Measurements from ENCODE around the gene NELL2.

The NELL2 gene

DNA sequence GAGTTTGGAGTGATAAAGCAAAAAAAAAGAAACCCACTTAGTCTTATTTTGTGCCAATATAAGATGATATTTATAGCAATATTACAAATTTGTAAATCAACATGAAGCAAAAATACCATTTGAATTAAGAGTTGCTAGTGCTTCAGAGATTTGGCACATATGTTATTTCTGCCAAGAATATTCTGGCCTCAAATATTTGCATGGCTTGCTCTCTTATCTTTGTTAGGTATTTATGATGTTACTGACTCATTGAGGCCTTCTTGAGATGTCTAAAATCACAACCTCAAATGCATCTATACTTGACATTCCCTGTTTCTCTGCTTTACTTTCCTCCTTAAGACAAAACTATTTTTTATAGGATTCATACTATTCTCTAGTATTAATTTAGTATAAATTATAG, 301.5 kb downstream of the NELL2 start:
- Histone ChIP-seq H3K23ac (ENCODE audit: low read length in 2 of 2) (no peak overlapping the region), H2AFZ (ENCODE audit: low read depth, low read length) (no peak overlapping the region), H3K4me1 (ENCODE audit: control insufficient read depth, insufficient read depth, low read depth, low read length) (no peaks in the 10 kb centered on the region), H3K14ac (ENCODE audit: low read length in 2 of 2) (no peak overlapping the region), H3K4me3 (ENCODE audit: insufficient read depth in 1 of 2, low read depth in 1 of 2, low read length in 2 of 2) (no peak overlapping the region), H2BK120ac (ENCODE audit: low read depth, low read length) (no peak overlapping the region), H3K9me3 (ENCODE audit: control insufficient read depth, low read length) (no peaks in the 10 kb centered on the region), H2AK5ac (ENCODE audit: low read length, severe bottlenecking) (no peak overlapping the region), H2BK15ac (ENCODE audit: low read depth, poor library complexity, severe bottlenecking) (no peak overlapping the region), H3K18ac (ENCODE audit: low read depth in 1 of 2, low read length in 2 of 2) (no peak overlapping the region), H3K27ac (ENCODE audit: low read length, poor library complexity, severe bottlenecking) (no peak overlapping the region), H4K8ac (ENCODE audit: low read length) (no peak overlapping the region), H2BK12ac (ENCODE audit: low read length in 2 of 2) (no peak overlapping the region), H4K91ac (ENCODE audit: low read length) (no peak overlapping the region), H3K79me1 (replicated peaks; ENCODE audit: low read length, poor library complexity, severe bottlenecking) (no peaks in the 10 kb centered on the region), H3K27me3 (ENCODE audit: control insufficient read depth in 1 of 2, insufficient read depth in 1 of 2, low read length in 2 of 2) (no peaks in the 10 kb centered on the region), H3K4me2 (ENCODE audit: low read length, poor library complexity, severe bottlenecking) (no peak overlapping the region), H3K9ac (ENCODE audit: low read length) (no peak overlapping the region), H2BK5ac (ENCODE audit: low read depth, low read length, poor library complexity, severe bottlenecking) (no peak overlapping the region), H3K36me3 (ENCODE audit: control insufficient read depth in 1 of 2, insufficient read depth in 2 of 2, low read depth in 1 of 2, low read length in 2 of 2) (no peaks in the 10 kb centered on the region), H3K4ac (ENCODE audit: low read depth in 1 of 2, low read length in 2 of 2) (no peak overlapping the region)
- DNase-seq, result peak; percentile 16

DNA sequence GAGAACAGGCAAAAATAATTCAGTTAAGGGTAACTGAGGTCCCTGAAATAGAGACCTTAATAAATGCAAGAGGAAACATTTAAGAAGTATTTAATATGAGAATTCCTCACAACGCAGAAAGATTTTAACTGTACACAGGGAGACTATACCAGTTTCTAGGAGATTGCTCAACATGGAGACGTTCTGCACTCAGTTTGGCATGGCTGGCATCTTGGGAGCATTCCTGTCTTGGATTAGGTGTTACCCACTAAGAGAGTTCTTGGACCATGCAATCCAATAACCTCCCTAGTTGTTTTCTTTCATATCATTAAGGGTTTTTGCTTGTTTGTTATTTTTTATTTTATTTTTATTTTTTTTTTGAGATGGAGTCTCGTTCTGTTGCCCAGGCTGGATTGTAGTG, 302.4 kb downstream of the NELL2 start:
- no peaks in the 10 kb centered on the region for H3K4me1 ChIP-seq (ENCODE audit: control insufficient read depth, insufficient read depth, low read depth, low read length)
- no peak overlapping the region for H2AFZ ChIP-seq (ENCODE audit: low read depth, low read length)
- H3K9ac ChIP-seq (ENCODE audit: low read length), result no peak overlapping the region
- H2BK12ac ChIP-seq (ENCODE audit: low read length in 2 of 2), result no peak overlapping the region
- H4K8ac ChIP-seq (ENCODE audit: low read length), result no peak overlapping the region
- H3K18ac ChIP-seq (ENCODE audit: low read depth in 1 of 2, low read length in 2 of 2), result no peak overlapping the region
- H3K4me2 ChIP-seq (ENCODE audit: low read length, poor library complexity, severe bottlenecking), result no peak overlapping the region
- H4K91ac ChIP-seq (ENCODE audit: low read length), result no peak overlapping the region
- no peak overlapping the region for H3K4me3 ChIP-seq (ENCODE audit: insufficient read depth in 1 of 2, low read depth in 1 of 2, low read length in 2 of 2)
- H2AK5ac ChIP-seq (ENCODE audit: low read length, severe bottlenecking), result no peak overlapping the region
- no peaks in the 10 kb centered on the region for H3K9me3 ChIP-seq (ENCODE audit: control insufficient read depth, low read length)
- DNase-seq, result no peak
- no peak overlapping the region for H3K4ac ChIP-seq (ENCODE audit: low read depth in 1 of 2, low read length in 2 of 2)
- H3K79me1 ChIP-seq (replicated peaks; ENCODE audit: low read length, poor library complexity, severe bottlenecking), result no peaks in the 10 kb centered on the region
- no peaks in the 10 kb centered on the region for H3K36me3 ChIP-seq (ENCODE audit: control insufficient read depth in 1 of 2, insufficient read depth in 2 of 2, low read depth in 1 of 2, low read length in 2 of 2)
- 81% methylated on average over 3 of the region's 3 CpGs for WGBS
- no peak overlapping the region for H2BK120ac ChIP-seq (ENCODE audit: low read depth, low read length)
- H2BK15ac ChIP-seq (ENCODE audit: low read depth, poor library complexity, severe bottlenecking), result no peak overlapping the region
- no peak overlapping the region for H3K23ac ChIP-seq (ENCODE audit: low read length in 2 of 2)
- no peak overlapping the region for H2BK5ac ChIP-seq (ENCODE audit: low read depth, low read length, poor library complexity, severe bottlenecking)
- H3K14ac ChIP-seq (ENCODE audit: low read length in 2 of 2), result no peak overlapping the region
- no peak overlapping the region for H3K27ac ChIP-seq (ENCODE audit: low read length, poor library complexity, severe bottlenecking)
- H3K27me3 ChIP-seq (ENCODE audit: control insufficient read depth in 1 of 2, insufficient read depth in 1 of 2, low read length in 2 of 2), result no peaks in the 10 kb centered on the region

DNA sequence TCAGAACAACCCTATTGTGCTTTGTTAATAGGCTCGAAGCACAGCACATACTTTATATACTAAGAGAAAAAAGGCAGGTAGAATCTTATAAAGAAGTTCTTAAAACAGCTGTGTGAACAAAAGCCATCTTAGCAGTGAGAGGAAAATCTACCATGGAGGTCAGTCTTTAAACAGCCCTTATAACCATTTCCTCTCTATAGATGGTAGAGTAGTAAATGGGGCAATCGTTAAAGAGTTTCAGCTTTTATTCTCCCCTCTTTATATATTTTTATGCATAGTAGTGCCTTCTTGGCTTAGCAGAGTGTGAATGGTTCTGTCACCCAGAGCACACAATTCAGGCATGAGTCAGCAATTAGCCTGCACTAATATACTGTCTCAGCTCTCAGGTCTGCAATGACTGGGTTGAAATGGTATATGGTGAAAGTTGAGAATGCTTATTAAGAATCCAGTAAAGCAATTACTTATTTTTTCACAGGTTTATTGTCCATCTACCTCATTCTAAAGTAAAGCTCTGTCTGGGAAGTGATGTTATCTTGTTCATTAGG, 305.0 kb downstream of the NELL2 start:
- Histone ChIP-seq H3K4ac (ENCODE audit: low read depth in 1 of 2, low read length in 2 of 2) (no peak overlapping the region), H3K14ac (ENCODE audit: low read length in 2 of 2) (no peak overlapping the region), H2BK12ac (ENCODE audit: low read length in 2 of 2) (no peak overlapping the region), H3K4me3 (ENCODE audit: insufficient read depth in 1 of 2, low read depth in 1 of 2, low read length in 2 of 2) (no peak overlapping the region), H3K79me1 (replicated peaks; ENCODE audit: low read length, poor library complexity, severe bottlenecking) (no peaks in the 10 kb centered on the region), H3K27ac (ENCODE audit: low read length, poor library complexity, severe bottlenecking) (no peak overlapping the region), H3K9me3 (ENCODE audit: control insufficient read depth, low read length) (no peaks in the 10 kb centered on the region), H3K23ac (ENCODE audit: low read length in 2 of 2) (no peak overlapping the region), H2BK120ac (ENCODE audit: low read depth, low read length) (no peak overlapping the region), H4K91ac (ENCODE audit: low read length) (no peak overlapping the region), H3K27me3 (ENCODE audit: control insufficient read depth in 1 of 2, insufficient read depth in 1 of 2, low read length in 2 of 2) (no peaks in the 10 kb centered on the region), H2BK15ac (ENCODE audit: low read depth, poor library complexity, severe bottlenecking) (no peak overlapping the region), H2AK5ac (ENCODE audit: low read length, severe bottlenecking) (no peak overlapping the region), H3K36me3 (ENCODE audit: control insufficient read depth in 1 of 2, insufficient read depth in 2 of 2, low read depth in 1 of 2, low read length in 2 of 2) (no peaks in the 10 kb centered on the region), H2BK5ac (ENCODE audit: low read depth, low read length, poor library complexity, severe bottlenecking) (no peak overlapping the region), H2AFZ (ENCODE audit: low read depth, low read length) (no peak overlapping the region), H4K8ac (ENCODE audit: low read length) (no peak overlapping the region), H3K4me1 (ENCODE audit: control insufficient read depth, insufficient read depth, low read depth, low read length) (no peaks in the 10 kb centered on the region), H3K9ac (ENCODE audit: low read length) (no peak overlapping the region), H3K4me2 (ENCODE audit: low read length, poor library complexity, severe bottlenecking) (no peak overlapping the region), H3K18ac (ENCODE audit: low read depth in 1 of 2, low read length in 2 of 2) (no peak overlapping the region)
- WGBS, result 80% methylated on average over 1 of the region's 2 CpGs
- DNase-seq, result no peak

DNA sequence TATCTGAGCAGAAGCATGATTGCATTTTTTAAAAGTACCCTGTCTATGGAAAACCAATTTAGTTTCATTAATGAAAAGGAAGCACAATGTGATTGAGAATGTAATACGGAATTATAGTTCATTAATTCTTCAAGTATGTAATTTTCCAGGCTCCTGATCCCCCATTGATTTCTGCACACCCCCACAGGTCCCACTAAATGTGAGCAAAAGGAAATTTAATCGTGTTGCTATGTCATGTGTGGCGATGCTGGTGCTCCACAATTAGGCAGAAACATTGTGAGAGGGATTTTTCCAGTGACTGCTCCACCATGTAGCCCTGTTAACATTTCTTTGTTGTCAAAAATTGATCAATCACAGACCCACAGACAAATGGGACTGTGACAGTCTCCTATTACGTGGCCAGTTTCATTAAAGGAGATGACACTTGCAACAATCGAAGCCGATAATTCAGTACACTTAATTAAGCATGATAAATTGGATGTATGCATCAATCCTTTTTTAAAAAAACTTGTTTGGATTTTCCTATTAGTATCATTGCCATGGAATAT, 306.0 kb downstream of the NELL2 start:
- Histone ChIP-seq H3K27me3 (ENCODE audit: control insufficient read depth in 1 of 2, insufficient read depth in 1 of 2, low read length in 2 of 2) (no peaks in the 10 kb centered on the region), H2BK12ac (ENCODE audit: low read length in 2 of 2) (no peak overlapping the region), H2BK120ac (ENCODE audit: low read depth, low read length) (no peak overlapping the region), H3K14ac (ENCODE audit: low read length in 2 of 2) (no peak overlapping the region), H3K4ac (ENCODE audit: low read depth in 1 of 2, low read length in 2 of 2) (no peak overlapping the region), H3K18ac (ENCODE audit: low read depth in 1 of 2, low read length in 2 of 2) (no peak overlapping the region), H3K4me1 (ENCODE audit: control insufficient read depth, insufficient read depth, low read depth, low read length) (no peaks in the 10 kb centered on the region), H3K79me1 (replicated peaks; ENCODE audit: low read length, poor library complexity, severe bottlenecking) (no peaks in the 10 kb centered on the region), H3K9ac (ENCODE audit: low read length) (no peak overlapping the region), H2BK15ac (ENCODE audit: low read depth, poor library complexity, severe bottlenecking) (no peak overlapping the region), H4K8ac (ENCODE audit: low read length) (no peak overlapping the region), H4K91ac (ENCODE audit: low read length) (no peak overlapping the region), H3K27ac (ENCODE audit: low read length, poor library complexity, severe bottlenecking) (no peak overlapping the region), H2BK5ac (ENCODE audit: low read depth, low read length, poor library complexity, severe bottlenecking) (no peak overlapping the region), H2AK5ac (ENCODE audit: low read length, severe bottlenecking) (no peak overlapping the region), H3K4me2 (ENCODE audit: low read length, poor library complexity, severe bottlenecking) (no peak overlapping the region), H2AFZ (ENCODE audit: low read depth, low read length) (no peak overlapping the region), H3K4me3 (ENCODE audit: insufficient read depth in 1 of 2, low read depth in 1 of 2, low read length in 2 of 2) (no peak overlapping the region), H3K9me3 (ENCODE audit: control insufficient read depth, low read length) (no peaks in the 10 kb centered on the region), H3K36me3 (ENCODE audit: control insufficient read depth in 1 of 2, insufficient read depth in 2 of 2, low read depth in 1 of 2, low read length in 2 of 2) (no peaks in the 10 kb centered on the region), H3K23ac (ENCODE audit: low read length in 2 of 2) (no peak overlapping the region)
- no peak for DNase-seq
- 84% methylated on average over 3 of the region's 6 CpGs for WGBS

Measured in mesenchymal stem cell (in vitro differentiated cells and primary cell).